GM21825 (cell line): ENCODE data around the gene CTTNBP2.
A peak's percentile ranks its signal among the peaks of the same experiment; 100 is the strongest.

Experiments used
- ATAC-seq: cut with Tn5 transposase; IDR thresholded peaks from one replicate; pipeline ENCODE4 v1.9.1; 2021; ENCODE audit warnings: mild to moderate bottlenecking, moderate library complexity; ENCODE audit not compliant: unreplicated experiment

The CTTNBP2 gene

GRCh38 chr7:117871401-117871777 lies 1.9 kb downstream of the CTTNBP2 start:
- ATAC-seq: no peak

DNA sequence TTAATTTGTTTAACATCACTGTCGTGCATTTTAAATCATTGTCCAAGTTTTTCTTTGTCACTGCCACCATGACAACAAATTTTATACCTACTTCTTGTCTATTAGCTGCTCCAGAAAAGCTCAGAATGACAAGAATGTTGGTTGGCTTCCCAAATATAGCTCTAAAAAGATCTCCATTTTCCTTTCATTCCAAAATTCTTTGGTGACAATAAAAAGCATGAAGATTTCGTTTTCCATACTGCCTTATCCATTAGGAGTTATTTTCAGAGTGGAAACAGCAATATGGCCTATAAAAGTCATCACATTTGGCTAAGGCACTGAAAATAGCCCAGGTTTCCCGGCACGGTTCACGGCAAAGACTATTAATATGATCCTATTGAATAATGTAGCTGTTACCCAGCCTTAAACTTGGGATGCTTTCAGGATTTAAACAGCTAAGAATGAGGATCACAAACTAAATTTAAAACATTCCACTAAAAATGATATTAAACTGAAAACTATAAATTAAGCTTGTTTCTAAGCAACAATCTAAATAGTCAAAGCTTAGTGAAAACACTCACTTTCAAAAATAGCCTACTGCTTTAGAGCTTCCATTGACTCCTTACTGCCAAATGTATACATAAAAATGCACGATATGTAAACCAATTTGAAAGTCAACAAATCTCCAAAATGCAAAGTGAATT lies 2.7 kb downstream of the CTTNBP2 start:
- no peak for ATAC-seq

GRCh38 chr7:117869374-117869773 lies 3.9 kb downstream of the CTTNBP2 start:
- no peak for ATAC-seq

DNA sequence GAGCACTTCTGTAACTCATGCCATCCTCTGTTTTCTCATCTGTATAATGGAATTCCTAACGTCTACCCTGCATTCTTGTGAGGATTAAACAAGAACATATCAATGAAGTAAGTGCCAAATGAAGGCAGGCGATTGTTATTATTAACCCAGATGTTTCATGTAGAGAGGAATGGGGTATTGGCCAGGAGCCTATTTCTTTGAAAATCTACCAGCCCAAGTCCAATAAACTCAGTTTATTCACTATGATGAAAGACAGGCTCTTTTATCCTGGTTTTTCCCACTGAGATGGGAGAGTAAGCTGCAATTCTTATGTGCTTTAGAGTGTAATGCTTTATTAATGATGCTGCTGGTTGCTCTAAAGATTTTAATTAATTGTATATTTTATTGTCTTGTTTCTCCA lies 9.6 kb downstream of the CTTNBP2 start:
- ATAC-seq: no peak

DNA sequence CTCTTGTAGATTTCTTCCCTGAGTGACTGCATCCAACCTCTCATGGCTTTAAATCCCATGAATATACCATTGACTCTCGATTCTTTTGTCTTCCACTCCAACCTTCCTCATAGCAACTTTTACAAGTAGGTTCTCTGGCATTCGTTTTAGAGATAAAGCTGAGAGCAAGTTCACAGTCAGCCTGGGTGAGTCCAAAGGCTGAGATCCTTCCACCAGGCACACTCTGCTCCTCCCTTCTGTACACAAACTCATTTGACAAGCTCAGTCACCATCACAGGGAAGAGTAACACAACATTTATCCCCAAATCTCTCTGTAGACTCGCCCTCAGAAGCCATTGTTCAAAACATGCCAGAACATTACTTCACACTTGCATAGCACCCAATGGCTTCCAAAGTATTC lies 10.9 kb downstream of the CTTNBP2 start:
- no peak for ATAC-seq

- no peak for ATAC-seq
These were observed 13.9 kb downstream of the CTTNBP2 start for GRCh38 chr7:117859246-117859812.

GRCh38 chr7:117858712-117859111 lies 14.5 kb downstream of the CTTNBP2 start:
- no peak for ATAC-seq

DNA sequence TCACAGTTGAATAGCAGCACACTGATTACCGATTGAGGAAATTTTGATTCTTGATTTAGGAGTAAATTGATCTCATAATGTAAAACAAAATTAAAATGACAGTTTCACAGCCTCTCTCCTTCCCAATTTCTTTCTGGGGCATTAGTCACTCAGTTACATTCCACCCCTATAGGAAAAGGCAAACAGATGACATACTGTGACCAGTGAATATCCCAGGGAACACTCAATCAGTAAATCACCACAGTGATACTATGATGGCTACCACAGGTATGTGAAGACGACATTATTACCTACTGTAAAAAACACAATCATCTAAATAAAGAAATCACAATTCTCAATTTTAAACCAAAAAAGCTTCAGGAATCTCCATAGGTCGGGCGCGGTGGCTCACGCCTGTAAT lies 15.5 kb downstream of the CTTNBP2 start:
- no peak for ATAC-seq

DNA sequence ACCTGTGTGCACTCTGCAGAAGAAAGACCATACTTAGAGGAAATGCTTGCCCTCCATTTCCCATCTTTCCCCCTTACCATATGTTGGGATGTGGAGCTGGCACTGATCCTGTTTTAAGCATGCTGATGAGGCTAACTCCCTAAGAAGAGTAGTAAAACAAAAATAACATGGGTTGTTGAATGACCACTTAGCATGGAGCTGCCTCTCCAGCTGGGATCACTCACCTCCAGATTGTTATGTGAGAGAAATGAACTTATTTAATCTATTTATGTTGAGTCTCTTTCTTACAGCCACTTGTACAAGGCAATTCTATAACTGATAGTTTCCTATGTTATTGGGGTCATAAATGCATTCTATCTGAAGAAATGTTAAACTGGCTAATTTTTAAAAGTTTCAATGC lies 17.0 kb downstream of the CTTNBP2 start:
- ATAC-seq: no peak

GRCh38 chr7:117854186-117854585 lies 19.1 kb downstream of the CTTNBP2 start:
- no peak for ATAC-seq

DNA sequence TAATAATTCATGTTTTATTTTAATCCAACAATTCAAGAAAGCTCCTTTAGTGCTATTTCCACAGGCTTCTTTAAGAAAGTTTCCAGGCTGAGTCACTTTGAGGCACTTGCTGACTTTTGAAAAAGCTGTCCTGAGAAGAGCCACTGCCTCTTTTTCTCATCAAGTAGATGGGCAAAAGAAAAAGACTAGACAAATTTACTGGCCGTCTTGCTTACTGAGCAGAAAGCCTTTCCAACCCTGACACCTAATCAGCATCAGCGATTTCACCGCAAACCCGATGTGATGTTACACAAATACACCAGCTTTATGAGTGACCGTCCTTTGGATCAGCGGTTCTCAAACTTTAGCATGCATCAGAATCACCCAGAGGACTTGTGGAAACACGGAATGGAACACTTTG lies 24.3 kb downstream of the CTTNBP2 start:
- no peak for ATAC-seq

GRCh38 chr7:117844678-117845077 lies 28.6 kb downstream of the CTTNBP2 start:
- ATAC-seq: no peak

- ATAC-seq: no peak
These were observed 31.6 kb downstream of the CTTNBP2 start for GRCh38 chr7:117841611-117842010.

- no peak for ATAC-seq
These were observed 32.2 kb downstream of the CTTNBP2 start for GRCh38 chr7:117841011-117841410.

GRCh38 chr7:117839507-117839906 lies 33.7 kb downstream of the CTTNBP2 start:
- ATAC-seq: no peak

DNA sequence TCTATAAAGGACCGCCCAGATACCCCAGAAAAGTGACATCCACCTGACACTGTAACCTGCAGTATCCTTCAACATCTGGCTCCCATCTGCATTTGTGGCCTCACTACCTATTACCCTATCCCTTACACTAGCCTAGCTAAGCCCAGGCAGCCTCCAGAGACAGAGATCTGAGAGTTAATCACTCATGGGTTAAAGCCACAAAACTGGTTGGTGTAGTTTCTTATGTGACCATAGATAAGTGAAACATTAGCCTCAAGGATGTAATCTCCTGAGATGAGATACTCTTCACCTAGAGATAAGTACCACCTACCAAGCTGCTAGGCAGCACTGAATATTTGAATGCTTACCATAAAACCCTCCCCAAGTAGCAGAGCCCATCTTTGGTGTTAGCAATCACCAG lies 35.4 kb downstream of the CTTNBP2 start:
- peak; percentile 95 for ATAC-seq

DNA sequence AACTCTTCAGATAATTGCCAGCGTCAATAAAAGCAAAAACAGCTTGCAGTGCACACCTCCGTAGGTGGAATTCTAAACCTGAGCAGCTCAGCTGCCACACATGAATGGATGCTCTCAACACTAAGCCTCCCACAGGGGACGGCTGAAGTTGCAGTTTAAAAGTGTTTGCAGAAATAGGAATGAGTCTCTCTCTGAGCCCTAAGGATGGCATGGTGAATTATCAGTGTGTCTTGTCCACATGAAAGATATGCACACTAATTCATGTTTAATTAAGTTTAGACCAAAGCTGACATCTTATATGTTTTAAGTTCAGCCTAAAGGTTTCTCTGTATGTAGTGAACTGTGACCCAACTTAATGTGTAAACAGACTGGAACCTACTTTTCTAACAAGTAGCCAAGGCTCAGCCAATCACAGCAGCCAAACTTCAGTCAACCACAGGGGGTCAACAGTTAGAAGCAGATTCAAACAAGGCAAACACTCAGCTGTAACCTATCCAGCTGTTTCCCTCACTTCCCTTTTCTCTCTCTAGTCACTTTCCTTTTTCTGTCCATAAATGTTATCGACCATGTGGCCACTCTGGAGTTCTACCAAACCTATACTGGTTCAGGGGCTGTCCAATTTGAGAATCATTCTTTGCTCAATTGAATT lies 38.1 kb downstream of the CTTNBP2 start:
- no peak for ATAC-seq

GRCh38 chr7:117830422-117830954 lies 42.8 kb downstream of the CTTNBP2 start:
- no peak for ATAC-seq

- no peak for ATAC-seq
These were observed 43.7 kb downstream of the CTTNBP2 start for GRCh38 chr7:117829450-117830117.

DNA sequence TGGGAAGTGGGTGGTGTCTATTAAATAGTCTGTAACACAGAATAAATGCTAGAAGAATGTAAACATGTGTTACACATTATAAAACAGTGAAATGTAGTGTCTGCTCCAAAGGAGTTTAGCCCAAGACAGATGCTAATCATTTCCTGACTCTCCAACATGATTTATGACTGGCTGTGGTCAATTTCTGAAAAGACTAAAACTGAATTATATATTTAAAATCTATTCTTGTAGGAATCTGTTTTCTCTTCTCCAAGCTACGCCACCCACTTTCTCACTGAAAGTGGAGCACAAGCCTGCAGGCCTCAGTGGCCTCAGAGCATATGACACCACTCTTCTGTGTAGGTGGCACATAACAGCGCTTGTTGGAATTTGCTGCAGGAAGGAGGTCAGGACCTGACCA lies 44.4 kb downstream of the CTTNBP2 start:
- no peak for ATAC-seq

- ATAC-seq: no peak
These were observed 45.4 kb downstream of the CTTNBP2 start for GRCh38 chr7:117827862-117828261.

DNA sequence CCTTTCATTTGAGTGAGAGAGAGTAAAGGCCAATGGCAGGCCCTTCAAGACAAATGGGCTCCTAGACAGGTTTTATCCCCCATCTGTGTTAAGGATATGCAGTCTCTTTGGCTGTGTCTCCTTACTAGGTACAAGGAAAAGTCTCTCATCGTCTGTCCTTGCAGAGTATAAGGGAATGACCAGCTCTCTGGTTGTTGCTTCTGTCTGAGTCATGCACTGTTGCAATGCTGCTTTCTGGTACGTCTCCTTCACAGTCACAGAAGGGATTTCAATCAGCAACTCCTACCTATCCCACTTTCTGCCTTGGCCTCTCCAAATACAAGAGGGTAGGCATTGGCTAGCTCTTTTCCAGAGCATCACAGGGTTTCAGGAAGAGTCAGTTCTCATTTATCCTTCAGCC lies 48.1 kb downstream of the CTTNBP2 start:
- ATAC-seq: no peak
